HL-60 (cell line): ENCODE data around the gene LRRK1.

ENCODE experiments used
- GABPA ChIP-seq: IDR thresholded peaks from 2 replicates; pipeline ENCODE4 v1.6.1; 2012; ENCODE audit warnings: low read depth
- POLR2AphosphoS5 ChIP-seq: IDR thresholded peaks from 2 replicates; pipeline ENCODE4 v1.6.1; 2012; ENCODE audit warnings: low read depth
- TF ChIP-seq, protein P1 (sequence below): IDR thresholded peaks from one replicate; pipeline ENCODE4 v1.5.1; 2011; ENCODE audit warnings: low read length, control low read depth, inconsistent platforms; ENCODE audit not compliant: insufficient read depth

DNA sequence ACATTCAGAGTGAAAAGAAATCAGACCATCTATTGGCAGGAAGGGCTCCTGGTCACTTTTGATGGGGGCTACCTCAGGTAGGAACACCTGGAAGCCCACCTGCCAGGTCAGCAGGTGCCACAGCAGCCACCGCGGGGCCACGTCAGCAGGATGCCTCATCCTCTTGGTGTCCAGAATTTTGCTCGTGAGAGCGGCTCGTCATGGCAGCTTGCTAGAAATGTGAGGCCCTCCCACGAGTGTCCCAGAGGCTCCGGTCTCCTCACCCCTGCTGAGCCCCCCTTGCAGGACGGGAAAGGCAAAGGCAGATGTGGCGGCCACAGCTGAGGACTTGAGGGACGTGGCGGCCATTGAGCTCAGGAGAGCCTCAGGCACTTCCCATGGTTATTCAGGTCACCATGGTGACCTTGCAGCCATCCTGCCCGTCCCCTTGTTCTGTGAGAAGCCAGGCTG, 129.4 kb downstream of the LRRK1 start:
- TF ChIP-seq, protein P1, sequence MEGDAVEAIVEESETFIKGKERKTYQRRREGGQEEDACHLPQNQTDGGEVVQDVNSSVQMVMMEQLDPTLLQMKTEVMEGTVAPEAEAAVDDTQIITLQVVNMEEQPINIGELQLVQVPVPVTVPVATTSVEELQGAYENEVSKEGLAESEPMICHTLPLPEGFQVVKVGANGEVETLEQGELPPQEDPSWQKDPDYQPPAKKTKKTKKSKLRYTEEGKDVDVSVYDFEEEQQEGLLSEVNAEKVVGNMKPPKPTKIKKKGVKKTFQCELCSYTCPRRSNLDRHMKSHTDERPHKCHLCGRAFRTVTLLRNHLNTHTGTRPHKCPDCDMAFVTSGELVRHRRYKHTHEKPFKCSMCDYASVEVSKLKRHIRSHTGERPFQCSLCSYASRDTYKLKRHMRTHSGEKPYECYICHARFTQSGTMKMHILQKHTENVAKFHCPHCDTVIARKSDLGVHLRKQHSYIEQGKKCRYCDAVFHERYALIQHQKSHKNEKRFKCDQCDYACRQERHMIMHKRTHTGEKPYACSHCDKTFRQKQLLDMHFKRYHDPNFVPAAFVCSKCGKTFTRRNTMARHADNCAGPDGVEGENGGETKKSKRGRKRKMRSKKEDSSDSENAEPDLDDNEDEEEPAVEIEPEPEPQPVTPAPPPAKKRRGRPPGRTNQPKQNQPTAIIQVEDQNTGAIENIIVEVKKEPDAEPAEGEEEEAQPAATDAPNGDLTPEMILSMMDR: no peak
- no peak for TF ChIP-seq POLR2AphosphoS5
- TF ChIP-seq GABPA: no peak
